ENCODE measurements around the gene SUMO3. TPM values are rescaled to one million over a fixed set of nuclear protein-coding genes. Genes with fewer than 3 reads are reported as not detected.

The SUMO3 gene
- total RNA-seq, 1 experiment from 2014 or later = 131 TPM

- in situ Hi-C loops (cut with HindIII; ENCODE audit: low pct_unique_long_range_greater_than_20kb, low sequenced_read_pairs) = no loop called here
Measured at GRCh38 chr21:44767834-44768831, 49.7 kb downstream of the SUMO3 start.

GRCh38 chr21:44766818-44767354 is 51.0 kb downstream of the SUMO3 start:
- in situ Hi-C loops (cut with HindIII; ENCODE audit: low pct_unique_long_range_greater_than_20kb, low sequenced_read_pairs) = no loop called here
- no peak for DNase-seq (ENCODE audit: low read depth)

More at GRCh38 chr21:44767834-44768831, 49.7 kb downstream of the SUMO3 start:
- no peak for DNase-seq (ENCODE audit: low read depth)

- DNase-seq (ENCODE audit: low read depth) = no peak
- in situ Hi-C loops (cut with HindIII; ENCODE audit: low pct_unique_long_range_greater_than_20kb, low sequenced_read_pairs) = no loop called here
Measured at GRCh38 chr21:44766014-44766817, 51.6 kb downstream of the SUMO3 start.

- in situ Hi-C loops (cut with HindIII; ENCODE audit: low pct_unique_long_range_greater_than_20kb, low sequenced_read_pairs) = no loop called here
- DNase-seq (ENCODE audit: low read depth) = no peak
Measured at GRCh38 chr21:44765231-44766013, 52.4 kb downstream of the SUMO3 start.

GRCh38 chr21:44764319-44765230 is 53.3 kb downstream of the SUMO3 start:
- DNase-seq (ENCODE audit: low read depth) = no peak
- in situ Hi-C loops (cut with HindIII; ENCODE audit: low pct_unique_long_range_greater_than_20kb, low sequenced_read_pairs) = no loop called here

GRCh38 chr21:44763451-44764318 is 54.2 kb downstream of the SUMO3 start:
- no peak for DNase-seq (ENCODE audit: low read depth)
- in situ Hi-C loops (cut with HindIII; ENCODE audit: low pct_unique_long_range_greater_than_20kb, low sequenced_read_pairs) = no loop called here

- DNase-seq (ENCODE audit: low read depth) = no peak
- in situ Hi-C loops (cut with HindIII; ENCODE audit: low pct_unique_long_range_greater_than_20kb, low sequenced_read_pairs) = no loop called here
Measured at GRCh38 chr21:44763050-44763378, 54.8 kb downstream of the SUMO3 start.

- in situ Hi-C loops (cut with HindIII; ENCODE audit: low pct_unique_long_range_greater_than_20kb, low sequenced_read_pairs) = no loop called here
- DNase-seq (ENCODE audit: low read depth) = no peak
Measured at GRCh38 chr21:44762221-44763049, 55.4 kb downstream of the SUMO3 start.

GRCh38 chr21:44761747-44762208 is 56.1 kb downstream of the SUMO3 start:
- in situ Hi-C loops (cut with HindIII; ENCODE audit: low pct_unique_long_range_greater_than_20kb, low sequenced_read_pairs) = no loop called here
- DNase-seq (ENCODE audit: low read depth) = no peak

- in situ Hi-C loops (cut with HindIII; ENCODE audit: low pct_unique_long_range_greater_than_20kb, low sequenced_read_pairs) = no loop called here
- DNase-seq (ENCODE audit: low read depth) = no peak
Measured at GRCh38 chr21:44761011-44761729, 56.7 kb downstream of the SUMO3 start.

GRCh38 chr21:44760376-44760775 is 57.5 kb downstream of the SUMO3 start:
- in situ Hi-C loops (cut with HindIII; ENCODE audit: low pct_unique_long_range_greater_than_20kb, low sequenced_read_pairs) = no loop called here
- no peak for DNase-seq (ENCODE audit: low read depth)

- in situ Hi-C loops (cut with HindIII; ENCODE audit: low pct_unique_long_range_greater_than_20kb, low sequenced_read_pairs) = no loop called here
- DNase-seq (ENCODE audit: low read depth) = no peak
Measured at GRCh38 chr21:44759628-44760285, 58.1 kb downstream of the SUMO3 start.

- in situ Hi-C loops (cut with HindIII; ENCODE audit: low pct_unique_long_range_greater_than_20kb, low sequenced_read_pairs) = no loop called here
- DNase-seq (ENCODE audit: low read depth) = no peak
Measured at GRCh38 chr21:44758781-44759627, 58.9 kb downstream of the SUMO3 start.

GRCh38 chr21:44758141-44758561 is 59.7 kb downstream of the SUMO3 start:
- DNase-seq (ENCODE audit: low read depth) = no peak
- in situ Hi-C loops (cut with HindIII; ENCODE audit: low pct_unique_long_range_greater_than_20kb, low sequenced_read_pairs) = no loop called here

All from Caki2 (cell line).